Measurements from ENCODE around the gene KLHL21. TPM values are rescaled to one million over a fixed set of nuclear protein-coding genes. Genes with fewer than 3 reads are reported as not detected.

The KLHL21 gene
- total RNA-seq, 2 experiments from 2014 or later = 12.4 to 15.7 TPM

- Mint-ChIP-seq H3K27ac (no peak overlapping the region), H3K36me3 (ENCODE audit: low read depth) (peaks cover 45% of the 10 kb centered on the region), H3K4me3 (no peak overlapping the region), H3K4me1 (peaks cover 34% of the 10 kb centered on the region), H3K9me3 (ENCODE audit: low read depth) (no peaks in the 10 kb centered on the region), H3K27me3 (no peaks in the 10 kb centered on the region)
- CTCF ChIA-PET = interaction anchor here (0.7 to 1.1 kb wide), 2 partner anchors 16 to 23 kb away, joined by 3 read pairs; no protein-coding TSS in a partner anchor
- DNase-seq (no peak), ATAC-seq (no peak)
- intact Hi-C loops (cut with DNase I, micrococcal nuclease) = no loop called here
- POLR2A ChIA-PET = no interaction called here
Observed at GRCh38 chr1:6597777-6598131, 4.9 kb downstream of the KLHL21 start.

GRCh38 chr1:6596886-6597776 is 5.5 kb downstream of the KLHL21 start:
- POLR2A ChIA-PET = no interaction called here
- no peak overlapping the region for H3K27ac Mint-ChIP-seq

GRCh38 chr1:6596351-6596750 is 6.3 kb downstream of the KLHL21 start:
- Mint-ChIP-seq H3K9me3 (ENCODE audit: low read depth) (no peaks in the 10 kb centered on the region), H3K36me3 (ENCODE audit: low read depth) (peaks cover 45% of the 10 kb centered on the region), H3K27ac (no peak overlapping the region), H3K4me1 (peaks cover 36% of the 10 kb centered on the region), H3K27me3 (no peaks in the 10 kb centered on the region), H3K4me3 (no peak overlapping the region)
- intact Hi-C loops (cut with DNase I, micrococcal nuclease) = no loop called here
- DNase-seq (no peak), ATAC-seq (no peak)
- CTCF ChIA-PET = no interaction called here
- POLR2A ChIA-PET = no interaction called here

More at GRCh38 chr1:6596886-6597776, 5.5 kb downstream of the KLHL21 start:
- DNase-seq = no peak
- no peak for ATAC-seq
- Mint-ChIP-seq H3K4me3 (no peak overlapping the region), H3K27me3 (no peaks in the 10 kb centered on the region), H3K9me3 (ENCODE audit: low read depth) (no peaks in the 10 kb centered on the region), H3K4me1 (peaks cover 36% of the 10 kb centered on the region), H3K36me3 (ENCODE audit: low read depth) (peaks cover 45% of the 10 kb centered on the region)
- intact Hi-C loops (cut with DNase I, micrococcal nuclease) = no loop called here
- CTCF ChIA-PET = interaction anchor here (0.5 to 1.1 kb wide), 3 partner anchors 16 to 912 kb away, joined by 3 read pairs; no protein-coding TSS in a partner anchor

GRCh38 chr1:6594977-6595740 is 7.5 kb downstream of the KLHL21 start:
- H3K27ac Mint-ChIP-seq = no peak overlapping the region
- CTCF ChIA-PET = interaction anchor here (1.1 kb wide), 1 partner anchor 156 kb away, joined by 3 read pairs; no protein-coding TSS in a partner anchor
- H3K9me3 Mint-ChIP-seq (ENCODE audit: low read depth) = no peaks in the 10 kb centered on the region
- H3K4me1 Mint-ChIP-seq = peaks cover 35% of the 10 kb centered on the region
- H3K27me3 Mint-ChIP-seq = no peaks in the 10 kb centered on the region
- no peak for DNase-seq
- no peak for ATAC-seq
- intact Hi-C loops (cut with DNase I, micrococcal nuclease) = no loop called here
- no peak overlapping the region for H3K4me3 Mint-ChIP-seq
- POLR2A ChIA-PET = interaction anchor here (1.3 kb wide), 1 partner anchor 15 kb away, joined by 3 read pairs; the partner anchor contains the start of gene ZBTB48
- H3K36me3 Mint-ChIP-seq (ENCODE audit: low read depth) = peaks cover 41% of the 10 kb centered on the region

- Mint-ChIP-seq H3K4me3 (no peak overlapping the region), H3K36me3 (ENCODE audit: low read depth) (peaks cover 34% of the 10 kb centered on the region), H3K4me1 (peaks cover 24% of the 10 kb centered on the region), H3K27me3 (no peaks in the 10 kb centered on the region), H3K27ac (no peak overlapping the region), H3K9me3 (ENCODE audit: low read depth) (no peaks in the 10 kb centered on the region)
- ATAC-seq (no peak), DNase-seq (no peak)
- intact Hi-C loops (cut with DNase I, micrococcal nuclease) = no loop called here
- ChIA-PET POLR2A (no interaction called here), CTCF (no interaction called here)
Observed at GRCh38 chr1:6593810-6594209, 8.9 kb downstream of the KLHL21 start.

GRCh38 chr1:6592865-6593593 is 9.6 kb downstream of the KLHL21 start:
- ChIA-PET POLR2A (interaction anchor here (0.6 kb wide), 1 partner anchor 12 kb away, joined by 3 read pairs; no protein-coding TSS in a partner anchor), CTCF (interaction anchor here (0.6 to 1.0 kb wide), 2 partner anchors 37 to 54 kb away, joined by 3 to 4 read pairs; no protein-coding TSS in a partner anchor)
- DNase-seq (no peak), ATAC-seq (no peak)
- intact Hi-C loops (cut with DNase I, micrococcal nuclease) = no loop called here
- Mint-ChIP-seq H3K27me3 (no peaks in the 10 kb centered on the region), H3K36me3 (ENCODE audit: low read depth) (peaks cover 34% of the 10 kb centered on the region), H3K4me3 (no peak overlapping the region), H3K27ac (no peak overlapping the region), H3K4me1 (peaks cover 20% of the 10 kb centered on the region), H3K9me3 (ENCODE audit: low read depth) (no peaks in the 10 kb centered on the region)

- intact Hi-C loops (cut with DNase I, micrococcal nuclease) = no loop called here
- DNase-seq (no peak), ATAC-seq (no peak)
- Mint-ChIP-seq H3K4me3 (no peak overlapping the region), H3K27ac (no peak overlapping the region), H3K27me3 (no peaks in the 10 kb centered on the region), H3K4me1 (peaks cover 15% of the 10 kb centered on the region), H3K9me3 (ENCODE audit: low read depth) (no peaks in the 10 kb centered on the region), H3K36me3 (ENCODE audit: low read depth) (peaks cover 28% of the 10 kb centered on the region)
- ChIA-PET POLR2A (interaction anchor here (0.6 kb wide), 1 partner anchor 11 kb away, joined by 3 read pairs; no protein-coding TSS in a partner anchor), CTCF (interaction anchor here (0.6 to 1.0 kb wide), 2 partner anchors 36 to 54 kb away, joined by 3 to 4 read pairs; no protein-coding TSS in a partner anchor)
Observed at GRCh38 chr1:6592441-6592840, 10.2 kb downstream of the KLHL21 start.

- ChIA-PET POLR2A (interaction anchor here (0.6 to 1.2 kb wide), 2 partner anchors 9 to 54 kb away, joined by 3 read pairs; no protein-coding TSS in a partner anchor), CTCF (interaction anchor here (0.6 to 1.0 kb wide), 2 partner anchors 40 to 55 kb away, joined by 4 read pairs; no protein-coding TSS in a partner anchor)
- H3K27me3 Mint-ChIP-seq = no peaks in the 10 kb centered on the region
- H3K27ac Mint-ChIP-seq = no peak overlapping the region
- intact Hi-C loops (cut with DNase I, micrococcal nuclease) = no loop called here
- peaks cover 24% of the 10 kb centered on the region for H3K36me3 Mint-ChIP-seq (ENCODE audit: low read depth)
- peaks cover 11% of the 10 kb centered on the region for H3K4me1 Mint-ChIP-seq
- ATAC-seq = no peak
- DNase-seq = no peak
- H3K4me3 Mint-ChIP-seq = no peak overlapping the region
- H3K9me3 Mint-ChIP-seq (ENCODE audit: low read depth) = no peaks in the 10 kb centered on the region
Observed at GRCh38 chr1:6591644-6592043, 11.0 kb downstream of the KLHL21 start.

GRCh38 chr1:6591222-6591621 is 11.4 kb downstream of the KLHL21 start:
- peaks cover 22% of the 10 kb centered on the region for H3K36me3 Mint-ChIP-seq (ENCODE audit: low read depth)
- no peaks in the 10 kb centered on the region for H3K27me3 Mint-ChIP-seq
- CTCF ChIA-PET = interaction anchor here (0.6 kb wide), 1 partner anchor 41 kb away, joined by 4 read pairs; no protein-coding TSS in a partner anchor
- ATAC-seq (no peak), DNase-seq (no peak)
- peaks cover 7% of the 10 kb centered on the region for H3K4me1 Mint-ChIP-seq
- H3K4me3 Mint-ChIP-seq = no peak overlapping the region
- H3K9me3 Mint-ChIP-seq (ENCODE audit: low read depth) = no peaks in the 10 kb centered on the region
- POLR2A ChIA-PET = interaction anchor here (0.6 to 1.2 kb wide), 2 partner anchors 9 to 54 kb away, joined by 3 read pairs; no protein-coding TSS in a partner anchor
- H3K27ac Mint-ChIP-seq = peak overlapping the region; percentile 63
- intact Hi-C loops (cut with DNase I, micrococcal nuclease) = no loop called here

- H3K4me3 Mint-ChIP-seq = no peak overlapping the region
- no peak for ATAC-seq
- H3K9me3 Mint-ChIP-seq (ENCODE audit: low read depth) = no peaks in the 10 kb centered on the region
- intact Hi-C loops (cut with DNase I, micrococcal nuclease) = no loop called here
- ChIA-PET CTCF (interaction anchor here (0.7 to 1.5 kb wide), 2 partner anchors 99 to 109 kb away, joined by 3 to 5 read pairs; no protein-coding TSS in a partner anchor), POLR2A (interaction anchor here (1.0 kb wide), 1 partner anchor 10 kb away, joined by 3 read pairs; the partner anchor contains the start of gene ZBTB48)
- H3K36me3 Mint-ChIP-seq (ENCODE audit: low read depth) = peaks cover 12% of the 10 kb centered on the region
- H3K27me3 Mint-ChIP-seq = no peaks in the 10 kb centered on the region
- no peak overlapping the region for H3K27ac Mint-ChIP-seq
- DNase-seq = no peak
- H3K4me1 Mint-ChIP-seq = peaks cover 2% of the 10 kb centered on the region
Observed at GRCh38 chr1:6590046-6590445, 12.6 kb downstream of the KLHL21 start.

Data from activated CD4-positive, alpha-beta T cell treated with anti-CD3 and anti-CD28 coated beads for 36 hours (primary cell).